Activated T-helper 1 cell treated with Interleukin-2 at 50 U/mL for 16 hours (primary cell): Measurements from ENCODE around the gene ESR1.

Source experiments
- DNase-seq: peaks from one replicate; pipeline ENCODE4 v3.0.0-alpha.2; 2020; ENCODE audit warnings: low read depth

The ESR1 gene

DNA sequence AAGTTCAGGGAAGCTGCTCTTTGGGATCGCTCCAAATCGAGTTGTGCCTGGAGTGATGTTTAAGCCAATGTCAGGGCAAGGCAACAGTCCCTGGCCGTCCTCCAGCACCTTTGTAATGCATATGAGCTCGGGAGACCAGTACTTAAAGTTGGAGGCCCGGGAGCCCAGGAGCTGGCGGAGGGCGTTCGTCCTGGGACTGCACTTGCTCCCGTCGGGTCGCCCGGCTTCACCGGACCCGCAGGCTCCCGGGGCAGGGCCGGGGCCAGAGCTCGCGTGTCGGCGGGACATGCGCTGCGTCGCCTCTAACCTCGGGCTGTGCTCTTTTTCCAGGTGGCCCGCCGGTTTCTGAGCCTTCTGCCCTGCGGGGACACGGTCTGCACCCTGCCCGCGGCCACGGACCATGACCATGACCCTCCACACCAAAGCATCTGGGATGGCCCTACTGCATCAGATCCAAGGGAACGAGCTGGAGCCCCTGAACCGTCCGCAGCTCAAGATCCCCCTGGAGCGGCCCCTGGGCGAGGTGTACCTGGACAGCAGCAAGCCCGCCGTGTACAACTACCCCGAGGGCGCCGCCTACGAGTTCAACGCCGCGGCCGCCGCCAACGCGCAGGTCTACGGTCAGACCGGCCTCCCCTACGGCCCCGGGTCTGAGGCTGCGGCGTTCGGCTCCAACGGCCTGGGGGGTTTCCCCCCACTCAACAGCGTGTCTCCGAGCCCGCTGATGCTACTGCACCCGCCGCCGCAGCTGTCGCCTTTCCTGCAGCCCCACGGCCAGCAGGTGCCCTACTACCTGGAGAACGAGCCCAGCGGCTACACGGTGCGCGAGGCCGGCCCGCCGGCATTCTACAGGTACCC is at the start of gene ESR1:
ESR1 (plus strand) TSS at position 170 of the 858 bp plus-strand sequence; CDS start at position 401, 231 bp downstream.
- DNase-seq, result no peak

DNA sequence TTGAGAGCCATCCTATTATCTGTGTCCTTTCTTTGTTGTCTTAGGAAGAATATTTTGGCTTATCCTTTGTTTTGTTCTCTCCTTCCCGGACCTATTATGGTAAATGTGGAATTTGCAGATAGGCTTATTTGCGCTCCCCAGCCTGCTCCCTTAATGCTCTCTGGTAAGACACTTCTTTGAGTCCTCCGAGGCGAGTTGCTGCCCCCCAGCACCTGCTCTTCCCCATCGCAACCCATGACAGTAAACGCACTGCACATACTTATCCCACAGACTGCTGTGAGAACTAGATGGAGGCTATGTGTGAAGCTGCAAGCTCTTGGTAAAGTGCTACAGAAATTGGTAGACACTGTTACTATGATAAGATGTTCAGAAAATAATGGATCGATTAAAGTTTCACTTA is 47.0 kb upstream of the ESR1 start:
- DNase-seq, result no peak

DNA sequence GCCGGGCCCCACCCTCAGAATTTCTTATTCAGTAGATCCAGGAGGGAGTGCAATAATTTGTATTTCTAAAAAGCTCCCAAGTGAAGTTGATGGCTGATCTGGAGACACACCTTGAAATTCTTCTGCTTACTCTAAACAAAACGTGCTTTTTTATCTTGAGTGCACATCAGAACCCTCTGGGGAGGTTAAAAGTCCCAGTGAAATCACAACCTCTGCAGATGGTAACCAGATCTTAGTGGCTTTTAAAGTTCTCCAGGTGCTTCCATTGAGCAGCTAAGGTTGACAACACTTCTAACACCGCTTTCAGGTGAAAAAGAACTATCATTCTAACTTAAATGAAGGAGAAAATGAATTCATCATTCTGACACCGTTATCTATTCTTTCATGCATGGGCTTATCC is 45.6 kb upstream of the ESR1 start:
- DNase-seq, result no peak

DNA sequence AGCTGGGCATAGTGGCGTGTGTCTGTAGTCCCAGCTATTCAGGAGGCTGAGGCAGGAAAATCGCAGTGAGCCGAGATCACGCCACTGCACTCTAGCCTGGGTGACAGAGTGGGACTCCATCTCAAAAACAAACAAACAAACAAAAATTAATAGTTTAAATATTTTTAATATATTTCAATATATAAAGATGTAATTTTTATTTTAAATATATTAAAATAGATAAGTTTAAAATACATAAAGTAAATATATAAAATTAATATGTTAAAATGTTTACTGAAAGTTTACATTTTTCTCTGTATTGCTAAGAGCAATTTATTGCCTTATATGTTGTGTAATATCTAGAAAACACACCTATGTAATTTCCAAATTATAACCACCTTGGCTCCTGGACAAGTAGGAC is 44.7 kb upstream of the ESR1 start:
- DNase-seq, result no peak

DNA sequence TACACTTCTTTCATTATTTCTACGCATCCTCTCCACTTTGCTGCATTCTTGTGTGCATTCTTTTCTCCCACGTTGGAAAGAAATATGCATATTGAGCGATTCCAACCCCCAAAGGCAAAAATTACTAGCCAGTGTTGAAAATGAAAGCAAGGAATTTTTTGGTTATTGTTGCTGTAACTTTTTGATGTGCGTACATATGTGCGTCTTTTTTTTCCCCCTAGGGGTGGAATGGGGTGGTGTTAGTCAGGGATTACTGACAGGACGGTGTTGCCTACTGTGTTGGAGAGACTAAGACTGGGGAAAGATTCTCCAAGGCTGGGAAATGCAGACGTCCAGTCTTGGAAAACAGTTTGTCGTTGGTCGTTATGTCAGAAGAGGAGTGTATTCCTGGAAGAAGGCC is 44.2 kb upstream of the ESR1 start:
- no peak for DNase-seq

DNA sequence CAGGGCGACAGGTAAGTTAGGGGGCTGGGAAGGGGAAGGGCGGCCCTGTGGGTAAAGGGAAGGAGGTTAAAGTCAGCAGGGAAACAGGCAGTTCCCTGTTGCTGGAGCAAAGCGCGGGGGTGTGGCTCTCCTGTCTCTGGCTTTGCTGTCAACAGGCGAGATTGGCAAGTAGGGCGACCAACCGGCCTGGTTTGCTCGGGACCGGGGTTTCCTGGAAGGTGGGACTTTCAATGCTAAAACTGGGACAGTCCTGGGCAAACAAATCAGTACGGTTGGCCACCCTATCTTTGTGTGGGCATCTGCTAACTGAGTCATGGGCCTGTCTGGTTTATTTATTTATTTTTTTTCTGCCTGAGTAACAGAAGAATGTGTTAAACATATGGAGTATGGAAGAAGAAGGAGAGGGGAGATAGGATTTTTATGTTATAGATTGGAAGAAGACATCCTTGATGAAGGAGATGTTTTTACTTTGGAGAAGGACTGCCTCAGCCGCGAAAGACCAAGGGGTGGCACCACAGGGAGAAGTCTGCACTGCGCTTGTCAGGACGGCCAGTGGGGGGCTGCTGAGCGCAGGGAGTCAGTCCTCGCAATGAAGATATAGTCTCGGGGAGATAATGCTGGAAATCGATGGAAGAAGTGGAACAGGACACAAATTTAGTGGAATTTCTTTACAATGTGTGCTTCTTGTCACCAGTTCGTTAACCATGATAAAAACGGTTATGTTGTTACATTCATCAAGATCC is 43.4 kb upstream of the ESR1 start:
- DNase-seq, result peak; percentile 6

DNA sequence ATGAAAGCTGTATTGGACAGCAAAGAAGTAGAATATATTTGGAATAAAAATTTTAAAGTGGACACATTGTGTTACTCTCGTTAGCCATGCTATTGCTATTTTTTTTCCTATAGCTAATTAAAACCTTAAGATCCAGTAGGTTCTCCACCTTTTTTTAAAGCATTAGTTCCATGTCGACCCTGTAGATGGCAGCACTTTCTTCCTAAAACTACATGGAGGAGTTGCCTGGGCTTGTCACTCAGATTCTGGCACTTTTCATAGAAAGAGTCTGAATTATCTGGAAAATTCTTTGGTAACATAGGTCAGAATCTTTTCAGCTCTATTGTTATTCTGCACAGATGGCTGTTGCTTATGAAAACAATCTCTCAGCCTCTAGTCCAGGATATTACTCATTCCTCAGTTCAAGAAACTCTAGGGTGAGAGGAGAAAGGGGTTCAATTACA is 42.0 kb upstream of the ESR1 start:
- DNase-seq, result no peak

DNA sequence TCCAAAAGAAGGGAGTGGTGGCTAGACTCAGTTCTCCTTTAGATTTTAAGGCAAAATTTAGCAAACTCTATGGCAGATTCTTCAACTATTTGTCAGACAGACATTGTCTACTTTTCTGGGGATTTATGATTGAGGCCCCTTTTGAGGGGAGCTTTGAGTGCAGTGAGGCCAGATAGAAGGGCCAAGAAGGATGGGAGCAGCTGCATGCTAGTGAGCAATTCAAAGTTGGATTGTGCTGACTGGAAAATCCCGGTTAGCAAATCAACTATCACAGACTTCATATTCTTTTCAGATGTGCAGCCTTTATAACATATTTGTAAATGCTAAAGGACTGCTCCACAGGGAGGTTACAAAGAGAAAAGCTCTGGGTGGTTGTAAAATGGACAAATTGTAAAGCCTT is 35.0 kb upstream of the ESR1 start:
- no peak for DNase-seq

DNA sequence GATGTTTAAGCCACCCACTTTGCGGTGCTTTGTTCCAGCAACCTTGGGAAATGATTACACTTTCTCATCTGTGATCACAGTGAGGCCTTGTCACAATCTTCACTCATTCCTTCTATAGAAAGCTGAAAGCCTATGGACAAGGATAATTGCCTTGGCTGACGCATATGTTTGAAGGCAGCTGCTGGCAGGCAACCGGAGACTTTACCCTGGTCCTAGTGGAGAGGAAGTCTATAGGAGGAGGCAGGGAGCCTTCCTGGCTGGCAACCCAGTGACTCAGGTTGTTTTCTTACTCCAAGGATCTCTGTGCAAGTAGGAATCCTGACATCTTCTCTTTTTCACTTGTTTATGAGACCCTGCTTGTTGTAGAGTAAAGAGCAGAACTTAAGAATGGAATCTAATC is 34.1 kb upstream of the ESR1 start:
- no peak for DNase-seq

DNA sequence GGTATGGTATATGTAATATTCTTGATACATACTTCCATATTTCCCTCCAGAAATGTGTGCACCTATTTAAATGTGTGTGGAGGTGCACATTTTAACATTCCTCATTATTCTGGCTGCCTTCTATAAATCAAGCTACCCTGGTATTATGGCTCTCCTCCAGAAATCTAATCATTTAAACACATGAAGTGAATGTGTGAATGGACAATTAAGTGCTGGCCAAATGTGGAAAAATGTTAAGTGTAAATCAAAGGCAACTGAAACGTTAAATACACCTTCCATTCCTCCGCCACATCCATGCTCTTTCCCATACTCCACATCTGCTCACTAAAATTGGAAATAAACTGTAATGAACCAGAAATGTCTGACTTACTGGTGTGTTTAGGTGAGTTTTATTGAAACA is 24.9 kb upstream of the ESR1 start:
- DNase-seq, result no peak

DNA sequence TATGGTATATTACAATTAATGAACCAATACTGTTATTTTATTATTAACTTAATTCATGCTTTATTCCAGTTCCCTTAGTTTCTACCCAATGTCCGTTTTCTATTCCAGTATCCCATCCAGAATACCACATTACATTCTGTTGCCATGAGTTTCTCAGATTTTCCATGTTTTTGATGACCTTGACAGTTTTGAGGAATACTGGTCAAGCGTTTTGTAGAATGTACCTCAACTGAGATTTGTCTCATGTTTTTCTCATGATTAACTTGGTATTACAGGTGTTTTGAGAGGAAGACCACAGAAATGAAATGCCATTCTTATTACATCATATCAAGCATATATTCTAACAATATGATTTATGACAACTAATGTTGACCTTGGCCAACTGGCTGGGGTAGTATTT is 23.8 kb upstream of the ESR1 start:
- no peak for DNase-seq

DNA sequence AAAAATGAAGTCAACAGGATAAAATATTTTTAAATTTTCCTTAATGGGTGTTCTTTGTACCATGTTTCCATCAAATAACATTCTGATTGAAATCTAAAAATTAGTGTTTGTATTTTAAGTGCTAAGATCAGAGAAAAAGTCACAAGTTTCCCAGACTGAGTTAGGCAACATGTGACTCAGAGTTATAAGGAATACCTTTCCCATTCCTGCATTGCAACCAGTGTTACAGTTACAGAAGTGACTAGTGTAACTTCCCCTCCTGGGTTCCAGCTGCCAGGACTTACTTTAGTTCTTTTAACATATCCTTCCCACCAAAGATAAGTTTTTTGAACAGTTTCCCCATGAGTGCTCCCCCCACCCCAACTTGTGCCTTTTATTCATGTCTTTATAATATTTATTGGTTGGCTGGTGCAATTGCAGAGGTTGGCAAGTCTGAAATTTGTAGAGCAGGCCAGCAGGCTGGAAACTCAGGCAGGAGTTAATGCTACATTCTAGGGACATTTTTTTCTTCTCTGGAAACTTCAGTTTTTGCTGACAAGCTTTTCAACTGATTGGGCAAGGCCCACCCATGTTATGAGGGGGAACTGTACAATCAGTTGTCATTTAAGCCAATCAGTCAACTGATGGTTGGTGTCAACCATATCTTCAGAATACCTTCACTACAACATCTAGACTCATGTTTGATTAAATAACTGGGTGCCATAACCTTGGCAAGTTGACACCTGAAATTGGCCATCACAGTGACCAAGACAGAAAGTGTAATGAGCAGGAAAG is 22.9 kb upstream of the ESR1 start:
- no peak for DNase-seq

DNA sequence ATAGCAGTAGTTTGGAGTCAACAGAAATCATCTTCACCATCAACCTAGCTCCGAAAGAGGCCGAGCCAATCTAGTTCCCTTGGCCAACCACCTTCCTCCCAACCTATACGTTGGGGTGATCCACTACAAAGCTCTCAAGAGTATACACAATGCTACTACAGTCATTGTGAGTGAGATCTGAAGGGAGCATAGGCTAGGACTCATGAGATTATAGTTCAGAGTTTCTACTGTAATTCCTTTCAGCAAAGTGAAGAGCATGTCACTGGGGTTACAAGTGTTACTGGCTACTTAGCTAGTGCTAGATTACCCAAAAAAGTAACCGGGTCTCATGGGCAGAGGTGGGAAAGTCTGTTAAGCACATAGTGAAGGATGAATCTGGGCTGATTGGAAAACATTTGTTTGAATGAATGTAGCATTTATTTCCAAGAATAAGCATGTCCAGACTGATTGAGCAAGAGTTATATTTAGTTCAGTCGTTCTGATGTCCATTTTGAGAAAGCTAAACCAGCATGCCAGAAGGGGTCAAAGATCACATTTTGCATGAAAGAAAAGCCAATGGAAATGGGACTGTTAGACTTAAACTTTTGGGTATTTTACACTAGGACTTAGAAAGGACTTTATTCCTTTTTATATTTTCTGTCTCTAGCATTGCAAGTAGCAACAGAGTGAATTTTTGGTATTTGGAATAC is 10.5 kb upstream of the ESR1 start:
- DNase-seq, result no peak

DNA sequence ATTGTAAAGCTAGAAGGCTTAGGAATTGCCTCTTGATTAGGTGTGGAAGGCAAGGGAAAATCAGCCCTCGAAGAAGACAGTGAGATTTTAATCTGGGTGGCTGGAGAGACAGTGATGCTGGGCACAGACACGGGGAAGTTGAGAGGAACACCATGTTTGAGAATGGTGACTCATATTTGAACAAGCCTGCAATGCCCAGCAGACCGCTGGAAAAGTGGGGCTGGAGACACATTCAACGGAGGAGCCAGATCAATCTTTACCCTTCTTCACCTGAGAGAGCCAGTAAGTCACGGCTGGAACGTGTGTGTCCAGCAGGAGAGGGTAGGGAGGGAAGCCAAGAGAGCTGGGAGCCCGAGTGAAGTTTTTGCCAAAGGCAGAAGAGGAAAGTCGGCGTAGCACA is 3.7 kb upstream of the ESR1 start:
- DNase-seq, result no peak

DNA sequence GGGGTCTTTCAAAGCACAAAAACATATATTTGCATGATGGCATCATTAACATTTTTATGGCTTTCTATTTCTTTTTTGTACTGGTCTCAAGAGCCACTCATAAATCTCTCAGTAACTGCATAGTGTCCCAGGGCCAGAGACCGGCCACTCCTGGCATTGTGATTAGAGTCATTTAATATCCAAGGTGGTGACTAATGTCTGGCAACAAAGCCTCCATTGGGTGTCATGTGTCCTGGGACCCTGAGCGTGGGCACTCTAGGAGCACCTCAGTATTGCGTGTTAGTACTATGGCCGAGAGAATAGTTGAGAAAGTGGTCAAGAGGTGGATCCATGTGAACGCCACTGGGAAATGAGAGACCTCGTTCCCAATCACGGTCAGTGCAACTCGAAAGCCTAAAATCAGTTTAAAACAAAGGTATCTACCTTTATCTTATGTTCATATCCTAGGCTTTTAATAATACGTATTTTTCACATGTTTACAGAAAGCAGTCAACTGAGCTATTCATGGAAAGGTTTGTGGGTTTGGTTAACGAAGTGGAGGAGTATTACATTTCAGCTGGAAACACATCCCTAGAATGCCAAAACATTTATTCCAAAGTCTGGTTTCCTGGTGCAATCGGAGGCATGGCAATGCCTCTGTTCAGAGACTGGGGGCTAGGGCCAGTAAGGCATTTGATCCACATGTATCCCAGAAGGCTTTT is 2.7 kb upstream of the ESR1 start:
- DNase-seq, result no peak

DNA sequence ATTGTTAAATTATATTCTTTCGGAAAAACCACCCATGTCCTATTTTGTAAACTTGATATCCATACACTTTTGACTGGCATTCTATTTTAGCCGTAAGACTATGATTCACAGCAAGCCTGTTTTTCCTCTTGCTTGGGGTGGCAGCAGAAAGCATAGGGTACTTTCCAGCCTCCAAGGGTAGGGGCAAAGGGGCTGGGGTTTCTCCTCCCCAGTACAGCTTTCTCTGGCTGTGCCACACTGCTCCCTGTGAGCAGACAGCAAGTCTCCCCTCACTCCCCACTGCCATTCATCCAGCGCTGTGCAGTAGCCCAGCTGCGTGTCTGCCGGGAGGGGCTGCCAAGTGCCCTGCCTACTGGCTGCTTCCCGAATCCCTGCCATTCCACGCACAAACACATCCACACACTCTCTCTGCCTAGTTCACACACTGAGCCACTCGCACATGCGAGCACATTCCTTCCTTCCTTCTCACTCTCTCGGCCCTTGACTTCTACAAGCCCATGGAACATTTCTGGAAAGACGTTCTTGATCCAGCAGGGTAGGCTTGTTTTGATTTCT is 2.1 kb upstream of the ESR1 start:
- no peak for DNase-seq

DNA sequence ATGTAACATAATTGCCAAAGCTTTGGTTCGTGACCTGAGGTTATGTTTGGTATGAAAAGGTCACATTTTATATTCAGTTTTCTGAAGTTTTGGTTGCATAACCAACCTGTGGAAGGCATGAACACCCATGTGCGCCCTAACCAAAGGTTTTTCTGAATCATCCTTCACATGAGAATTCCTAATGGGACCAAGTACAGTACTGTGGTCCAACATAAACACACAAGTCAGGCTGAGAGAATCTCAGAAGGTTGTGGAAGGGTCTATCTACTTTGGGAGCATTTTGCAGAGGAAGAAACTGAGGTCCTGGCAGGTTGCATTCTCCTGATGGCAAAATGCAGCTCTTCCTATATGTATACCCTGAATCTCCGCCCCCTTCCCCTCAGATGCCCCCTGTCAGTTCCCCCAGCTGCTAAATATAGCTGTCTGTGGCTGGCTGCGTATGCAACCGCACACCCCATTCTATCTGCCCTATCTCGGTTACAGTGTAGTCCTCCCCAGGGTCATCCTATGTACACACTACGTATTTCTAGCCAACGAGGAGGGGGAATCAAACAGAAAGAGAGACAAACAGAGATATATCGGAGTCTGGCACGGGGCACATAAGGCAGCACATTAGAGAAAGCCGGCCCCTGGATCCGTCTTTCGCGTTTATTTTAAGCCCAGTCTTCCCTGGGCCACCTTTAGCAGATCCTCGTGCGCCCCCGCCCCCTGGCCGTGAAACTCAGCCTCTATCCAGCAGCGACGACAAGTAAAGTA is 547 bp upstream of the ESR1 start:
- DNase-seq, result no peak

DNA sequence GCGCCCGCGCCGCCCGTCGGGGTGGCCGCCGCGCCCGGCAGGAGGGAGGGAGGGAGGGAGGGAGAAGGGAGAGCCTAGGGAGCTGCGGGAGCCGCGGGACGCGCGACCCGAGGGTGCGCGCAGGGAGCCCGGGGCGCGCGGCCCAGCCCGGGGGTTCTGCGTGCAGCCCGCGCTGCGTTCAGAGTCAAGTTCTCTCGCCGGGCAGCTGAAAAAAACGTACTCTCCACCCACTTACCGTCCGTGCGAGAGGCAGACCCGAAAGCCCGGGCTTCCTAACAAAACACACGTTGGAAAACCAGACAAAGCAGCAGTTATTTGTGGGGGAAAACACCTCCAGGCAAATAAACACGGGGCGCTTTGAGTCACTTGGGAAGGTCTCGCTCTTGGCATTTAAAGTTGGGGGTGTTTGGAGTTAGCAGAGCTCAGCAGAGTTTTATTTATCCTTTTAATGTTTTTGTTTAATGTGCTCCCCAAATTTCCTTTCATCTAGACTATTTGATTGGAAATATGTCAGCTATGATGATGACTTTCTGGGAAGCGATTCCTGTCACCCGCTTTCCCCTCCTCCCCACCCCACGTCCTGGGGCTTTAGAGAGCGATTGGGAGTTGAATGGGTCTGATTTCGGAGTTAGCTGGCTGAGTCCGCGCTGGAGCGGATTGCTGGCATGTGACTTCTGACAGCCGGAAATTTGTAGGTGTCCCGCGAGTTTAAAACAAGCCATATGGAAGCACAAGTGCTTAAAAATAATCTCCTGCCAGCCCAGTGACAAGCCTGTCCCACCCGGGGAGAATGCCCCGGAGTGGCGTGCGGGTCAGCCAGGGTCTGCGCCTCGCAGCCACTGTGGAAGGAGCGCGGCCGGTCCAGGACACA is 1.1 kb downstream of the ESR1 start:
- DNase-seq, result no peak

DNA sequence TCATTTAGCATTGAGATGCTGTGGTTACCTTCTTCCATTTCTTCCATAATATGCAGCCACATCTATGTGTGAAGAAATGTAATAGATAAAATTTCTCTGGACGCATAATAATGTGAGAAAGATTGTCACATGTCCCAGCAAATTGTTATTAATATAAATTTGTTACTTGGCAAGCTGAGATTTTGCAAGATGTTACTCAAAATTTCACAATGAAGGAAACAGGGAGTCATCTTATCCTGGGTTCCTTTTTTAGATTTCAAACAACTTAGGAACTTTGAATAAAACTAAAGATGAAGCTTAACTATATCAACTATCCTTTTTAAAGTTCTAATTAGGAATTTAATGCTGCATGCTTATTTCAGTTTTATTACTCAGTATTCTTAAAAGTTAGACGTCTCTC is 3.6 kb downstream of the ESR1 start:
- DNase-seq, result no peak
